VCaP (cell line): Measurements from ENCODE around the gene CCNJ.
A peak's percentile ranks its signal among the peaks of the same experiment; 100 is the strongest.
"Not testable (repeated sequence)": the region's sequence is repeated elsewhere in the genome, so short reads cannot be mapped to it uniquely, and the experiment has no call there.

Experiments
- H3K27ac ChIP-seq: fragments of 450-650 bp; 2 replicates; pipeline ENCODE4 v1.5.1; 2017
- TF ChIP-seq, protein P1 (sequence below): fragments of 450-650 bp; conservative IDR thresholded peaks from 2 replicates; pipeline ENCODE4 v1.5.1; 2017; ENCODE audit warnings: mild to moderate bottlenecking, moderate library complexity

Gene CCNJ, protein sequence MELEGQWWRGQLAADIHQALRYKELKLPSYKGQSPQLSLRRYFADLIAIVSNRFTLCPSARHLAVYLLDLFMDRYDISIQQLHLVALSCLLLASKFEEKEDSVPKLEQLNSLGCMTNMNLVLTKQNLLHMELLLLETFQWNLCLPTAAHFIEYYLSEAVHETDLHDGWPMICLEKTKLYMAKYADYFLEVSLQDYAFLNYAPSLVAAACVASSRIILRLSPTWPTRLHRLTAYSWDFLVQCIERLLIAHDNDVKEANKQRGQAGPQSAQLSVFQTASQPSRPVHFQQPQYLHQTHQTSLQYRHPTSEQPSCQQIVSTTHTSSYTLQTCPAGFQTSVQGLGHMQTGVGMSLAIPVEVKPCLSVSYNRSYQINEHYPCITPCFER

DNA sequence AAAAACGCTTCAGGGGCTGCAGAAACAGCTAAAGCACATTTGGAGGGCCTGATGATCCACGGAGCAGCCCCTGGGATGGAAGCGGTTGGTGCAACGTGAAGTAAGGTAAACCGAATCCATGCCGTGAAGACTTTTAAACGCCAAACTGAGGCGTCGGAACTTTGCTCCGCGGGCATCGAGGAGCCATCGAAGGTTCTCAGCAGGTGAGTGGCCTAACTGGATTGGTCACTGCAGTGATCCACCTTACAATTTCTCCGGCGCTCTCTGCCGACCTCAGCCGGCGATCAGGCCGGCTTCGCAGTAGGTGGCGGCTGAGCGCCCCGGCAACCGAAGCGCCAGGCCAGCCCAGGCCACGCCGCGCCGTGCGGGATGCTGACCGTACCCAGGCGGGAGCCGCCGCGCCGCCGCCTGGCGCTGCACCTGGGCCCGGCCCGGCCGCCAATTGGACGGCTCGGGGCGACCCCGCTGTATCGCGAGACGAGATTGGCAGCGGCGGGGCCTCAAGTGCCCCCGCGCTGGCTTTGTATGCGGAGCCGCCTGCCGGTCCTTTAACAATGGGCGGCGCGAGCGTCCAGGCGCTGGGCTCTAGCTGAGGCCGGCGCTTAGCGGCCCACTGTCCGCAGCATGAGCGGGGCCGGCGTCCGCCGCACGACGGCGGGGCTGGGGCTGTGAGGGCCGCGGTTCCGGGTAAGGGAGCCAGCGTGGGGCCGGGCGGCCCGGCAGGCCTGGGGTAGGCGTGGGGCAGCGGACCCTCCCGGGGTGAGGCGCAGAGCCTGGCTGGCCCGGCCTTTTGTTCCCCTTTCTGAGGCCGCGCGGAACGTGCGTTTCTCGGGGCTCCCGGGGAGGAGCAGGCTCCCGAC is at the start of gene CCNJ:
TSS of gene CCNJ (plus strand) at position 551 of the 860 bp plus-strand sequence. CDS start 811 bp downstream, outside the sequence.
- TF ChIP-seq, protein P1, sequence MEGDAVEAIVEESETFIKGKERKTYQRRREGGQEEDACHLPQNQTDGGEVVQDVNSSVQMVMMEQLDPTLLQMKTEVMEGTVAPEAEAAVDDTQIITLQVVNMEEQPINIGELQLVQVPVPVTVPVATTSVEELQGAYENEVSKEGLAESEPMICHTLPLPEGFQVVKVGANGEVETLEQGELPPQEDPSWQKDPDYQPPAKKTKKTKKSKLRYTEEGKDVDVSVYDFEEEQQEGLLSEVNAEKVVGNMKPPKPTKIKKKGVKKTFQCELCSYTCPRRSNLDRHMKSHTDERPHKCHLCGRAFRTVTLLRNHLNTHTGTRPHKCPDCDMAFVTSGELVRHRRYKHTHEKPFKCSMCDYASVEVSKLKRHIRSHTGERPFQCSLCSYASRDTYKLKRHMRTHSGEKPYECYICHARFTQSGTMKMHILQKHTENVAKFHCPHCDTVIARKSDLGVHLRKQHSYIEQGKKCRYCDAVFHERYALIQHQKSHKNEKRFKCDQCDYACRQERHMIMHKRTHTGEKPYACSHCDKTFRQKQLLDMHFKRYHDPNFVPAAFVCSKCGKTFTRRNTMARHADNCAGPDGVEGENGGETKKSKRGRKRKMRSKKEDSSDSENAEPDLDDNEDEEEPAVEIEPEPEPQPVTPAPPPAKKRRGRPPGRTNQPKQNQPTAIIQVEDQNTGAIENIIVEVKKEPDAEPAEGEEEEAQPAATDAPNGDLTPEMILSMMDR = no peak; the same call in 1 of the 2 replicates
- H3K27ac ChIP-seq = peak within 1 kb of the TSS; percentile 83

DNA sequence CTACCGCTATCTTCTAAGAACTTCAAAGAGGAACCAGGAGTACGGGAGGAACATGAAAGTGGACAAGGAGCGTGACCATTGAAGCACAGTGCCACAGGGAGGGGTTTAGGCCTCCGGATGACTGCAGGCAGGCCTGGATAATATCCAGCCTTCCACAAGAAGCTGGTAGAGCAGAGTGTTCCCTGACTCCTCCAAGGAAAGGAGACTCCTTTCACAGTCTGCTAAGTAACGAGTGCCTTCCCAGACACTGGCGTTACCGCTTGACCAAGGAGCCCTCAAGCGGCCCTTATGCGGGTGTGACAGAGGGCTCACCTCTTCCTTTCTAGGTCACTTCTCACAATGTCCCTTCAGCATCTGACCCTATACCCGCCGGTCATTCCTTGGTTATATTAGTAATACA is 49.0 kb upstream of the CCNJ start:
- H3K27ac ChIP-seq = not testable (repeated sequence)

DNA sequence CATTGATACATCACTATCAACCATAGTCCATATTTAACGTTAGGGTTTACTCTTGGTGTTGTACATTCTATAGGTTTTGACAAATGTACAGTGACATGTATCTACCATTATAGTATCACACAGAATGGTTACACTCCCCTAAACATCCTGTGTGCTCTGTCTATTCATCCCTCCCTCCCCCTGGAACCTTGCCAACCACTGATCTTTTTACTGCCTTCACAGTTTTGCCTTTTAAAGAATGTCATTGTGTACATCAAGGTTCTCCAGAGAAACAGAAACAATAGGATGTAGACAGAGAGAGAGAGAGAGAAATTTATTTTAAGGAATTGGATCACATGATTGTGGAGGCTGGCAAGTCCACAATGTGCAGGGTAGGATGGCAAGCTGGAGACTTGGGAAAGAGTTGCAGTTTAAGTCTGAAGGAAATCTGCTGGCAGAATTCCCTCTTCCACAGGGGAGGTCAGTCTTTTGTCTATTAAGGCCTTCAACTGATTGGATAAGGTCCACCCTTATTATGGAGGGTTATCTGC is 45.1 kb upstream of the CCNJ start:
- no peak overlapping the region for H3K27ac ChIP-seq
- TF ChIP-seq, protein P1 = no peak

DNA sequence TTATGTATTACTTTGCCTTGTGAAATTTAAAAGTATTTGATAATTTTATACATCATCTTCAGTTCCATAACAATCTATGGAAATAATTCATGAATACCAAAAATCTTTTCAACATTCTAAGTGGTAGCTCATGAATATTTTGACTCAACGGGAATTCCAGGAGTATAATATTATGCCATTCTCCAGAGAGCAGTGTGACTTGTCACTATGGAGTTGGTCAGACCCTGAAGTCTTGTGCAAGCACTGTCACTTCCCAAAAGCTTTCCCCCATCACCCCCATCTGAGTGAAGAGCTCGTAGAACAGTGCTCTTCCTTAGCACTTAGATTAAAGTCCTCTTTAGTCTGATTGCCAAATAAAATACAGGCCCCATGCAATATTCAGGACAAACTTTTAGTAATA is 29.4 kb upstream of the CCNJ start:
- no peak overlapping the region for H3K27ac ChIP-seq
- TF ChIP-seq, protein P1 = no peak

DNA sequence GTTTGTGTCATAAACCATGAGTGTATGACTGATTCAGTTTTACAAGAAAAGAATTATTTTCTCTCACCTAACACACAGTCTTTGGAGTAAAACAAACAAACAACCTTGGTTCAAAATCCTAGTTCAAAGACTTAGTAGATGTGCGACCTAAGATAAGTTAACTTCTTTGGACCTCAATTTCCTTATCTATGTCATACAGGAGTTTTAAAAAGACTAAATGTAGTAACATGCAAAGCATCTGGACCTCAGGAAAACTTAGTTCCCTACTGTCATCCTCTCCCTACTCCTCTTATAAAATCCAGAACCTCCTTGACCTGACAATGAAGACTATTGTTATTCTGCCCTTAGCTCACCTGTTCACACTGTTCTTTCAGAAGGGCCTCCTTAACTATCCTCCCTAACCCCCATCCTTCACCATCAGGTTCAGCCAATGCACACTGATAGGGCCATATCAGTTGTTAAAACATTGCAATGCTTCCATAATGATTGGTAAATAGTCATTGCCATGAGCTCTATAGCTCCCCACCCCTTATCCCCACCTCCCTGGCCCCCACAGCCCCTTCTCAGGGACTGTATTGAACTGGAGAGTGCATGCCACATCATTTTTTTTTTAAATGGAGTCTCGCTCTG is 28.8 kb upstream of the CCNJ start:
- TF ChIP-seq, protein P1 = no peak
- H3K27ac ChIP-seq = no peak overlapping the region

DNA sequence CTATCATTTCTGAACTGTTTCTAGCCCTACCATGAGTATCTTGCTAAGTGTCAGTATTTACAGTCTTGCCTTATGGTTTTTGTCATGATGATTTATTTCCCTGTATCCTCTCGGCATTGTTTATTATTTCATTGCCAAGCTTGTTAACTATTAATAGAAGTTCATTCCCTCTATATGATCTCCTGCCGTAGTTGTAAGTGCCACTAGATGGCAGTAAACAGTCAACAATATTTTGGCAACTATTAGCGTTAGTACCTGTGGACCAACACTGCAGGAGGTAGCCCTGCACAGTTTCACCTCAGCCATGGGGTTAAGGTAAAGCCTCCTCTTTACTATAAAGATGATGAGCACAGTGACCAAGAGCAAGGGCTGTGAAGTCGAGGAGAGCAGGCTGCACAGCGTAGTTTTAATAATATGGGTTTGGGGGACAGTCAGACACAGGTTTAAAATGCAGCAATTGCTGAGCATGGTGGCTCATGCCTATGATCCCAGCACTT is 26.1 kb upstream of the CCNJ start:
- TF ChIP-seq, protein P1 = peak; percentile 85
- no peak overlapping the region for H3K27ac ChIP-seq

DNA sequence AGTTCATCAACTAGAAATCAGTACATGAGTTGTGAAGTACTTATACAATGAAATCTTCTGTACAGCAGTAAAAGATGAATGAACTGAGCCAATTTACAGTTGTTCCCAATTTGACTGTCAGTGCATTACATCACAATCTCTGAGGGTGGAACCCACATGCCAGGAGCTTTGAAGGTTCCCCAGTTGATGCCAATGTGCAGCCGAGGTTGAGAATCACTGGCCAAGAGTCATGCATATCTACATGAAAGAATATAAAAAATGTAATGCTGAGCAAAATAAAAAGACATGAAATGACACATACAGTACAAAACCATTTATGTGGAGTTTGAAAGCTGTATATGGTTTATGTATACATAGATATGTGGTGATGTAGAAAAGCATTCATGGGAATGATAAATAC is 22.1 kb upstream of the CCNJ start:
- H3K27ac ChIP-seq = no peak overlapping the region
- TF ChIP-seq, protein P1 = no peak
